NCI-H446 (cell line): ENCODE measurements around the gene GLIPR2.
"Not testable (repeated sequence)": the region's sequence is repeated elsewhere in the genome, so short reads cannot be mapped to it uniquely, and the experiment has no call there.

Experiments used
- DNase-seq, 2 experiments: peaks; one replicate each; lab custom pipeline; 2025; lab: John Stamatoyannopoulos, UW

GLIPR2 gene

DNA sequence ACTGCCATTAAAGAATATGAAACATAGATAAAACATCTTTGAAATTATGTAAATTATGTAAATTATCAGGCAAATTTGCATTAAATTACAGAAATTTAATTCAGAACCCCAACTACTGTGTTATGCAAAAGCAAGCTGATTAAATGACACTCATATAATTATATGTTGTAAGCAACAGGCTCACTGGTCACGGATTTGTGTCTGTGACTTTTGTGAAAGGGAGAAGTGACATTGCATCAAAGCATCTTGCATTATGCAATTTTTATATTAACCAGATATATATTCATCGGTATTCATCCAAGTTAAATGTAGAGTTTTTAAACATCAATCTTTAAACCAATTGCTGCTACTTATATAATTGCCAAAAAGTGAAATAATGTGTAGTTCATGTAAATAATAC lies 13.0 kb upstream of the GLIPR2 start:
- DNase-seq: no peak

DNA sequence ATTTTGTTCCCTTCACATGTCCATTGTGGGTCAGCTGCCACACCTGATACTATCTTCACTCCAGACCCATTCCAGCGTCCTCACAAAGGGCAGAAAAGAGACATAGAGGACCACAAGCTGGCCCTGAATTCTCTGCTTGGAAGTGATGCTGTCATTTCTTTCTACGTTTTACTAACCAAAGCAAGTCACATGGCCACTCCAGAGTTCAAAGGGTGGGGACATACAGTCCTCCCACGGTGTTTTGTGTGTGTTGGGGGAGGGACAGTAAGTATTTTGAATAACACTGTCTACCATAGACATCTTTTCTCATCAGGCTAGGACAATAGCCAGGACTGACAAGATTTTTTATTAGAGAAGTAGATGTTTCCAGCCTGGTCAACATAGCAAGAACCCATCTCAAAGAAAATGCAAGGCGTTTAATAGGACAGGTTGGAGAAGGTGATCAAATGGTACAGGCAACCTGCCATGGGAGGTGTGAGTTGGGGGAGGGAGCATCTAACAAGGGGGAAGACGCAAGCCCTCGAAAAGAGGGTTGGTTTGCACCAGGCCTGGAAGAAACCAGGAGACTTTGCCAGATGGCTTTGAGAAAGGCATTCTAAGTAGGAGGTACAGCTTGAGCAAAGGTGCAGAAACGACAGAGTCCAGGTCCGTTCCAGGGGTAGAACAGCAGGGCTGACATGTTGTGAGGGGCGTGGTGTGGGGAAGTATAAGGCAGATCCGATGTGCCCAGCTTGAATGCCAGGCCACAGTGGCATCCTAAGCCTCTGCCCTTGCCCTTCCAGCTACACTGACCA lies 11.3 kb upstream of the GLIPR2 start:
- DNase-seq: no peak

DNA sequence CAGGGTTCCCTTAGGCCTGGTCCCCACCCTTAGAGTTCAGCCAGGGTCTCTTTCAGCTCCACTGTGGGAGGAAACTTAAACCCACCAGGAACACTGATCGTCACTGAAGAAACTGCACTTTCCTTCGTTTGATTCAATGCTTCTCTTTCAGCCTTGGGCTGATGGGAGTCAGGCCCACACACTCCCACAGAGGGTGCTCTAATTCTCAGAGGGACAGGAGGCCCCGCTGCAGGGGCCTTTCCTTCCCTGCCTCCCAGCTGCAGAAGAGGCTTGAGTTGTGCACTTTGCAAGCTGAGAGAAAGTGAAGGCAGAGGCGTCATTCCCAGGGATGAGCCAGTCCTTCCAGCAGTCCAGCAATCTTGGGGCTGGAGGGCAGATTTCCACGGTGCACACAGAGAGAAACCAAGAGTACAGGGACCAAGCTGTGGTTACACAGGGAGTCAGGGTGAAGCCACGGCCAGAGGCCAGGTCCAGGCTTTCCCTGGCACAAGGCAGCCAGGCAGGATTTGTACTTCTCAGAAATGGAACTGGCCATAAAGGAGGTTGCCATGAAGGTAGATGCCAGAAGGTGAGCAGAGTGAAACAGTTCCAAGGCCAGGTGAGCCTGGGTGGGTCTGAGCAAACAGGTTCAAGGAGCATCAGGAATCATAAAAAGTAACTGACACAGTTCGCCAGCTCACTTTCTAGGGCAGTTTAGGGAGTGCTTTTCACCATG lies 10.4 kb upstream of the GLIPR2 start:
- DNase-seq: no peak

DNA sequence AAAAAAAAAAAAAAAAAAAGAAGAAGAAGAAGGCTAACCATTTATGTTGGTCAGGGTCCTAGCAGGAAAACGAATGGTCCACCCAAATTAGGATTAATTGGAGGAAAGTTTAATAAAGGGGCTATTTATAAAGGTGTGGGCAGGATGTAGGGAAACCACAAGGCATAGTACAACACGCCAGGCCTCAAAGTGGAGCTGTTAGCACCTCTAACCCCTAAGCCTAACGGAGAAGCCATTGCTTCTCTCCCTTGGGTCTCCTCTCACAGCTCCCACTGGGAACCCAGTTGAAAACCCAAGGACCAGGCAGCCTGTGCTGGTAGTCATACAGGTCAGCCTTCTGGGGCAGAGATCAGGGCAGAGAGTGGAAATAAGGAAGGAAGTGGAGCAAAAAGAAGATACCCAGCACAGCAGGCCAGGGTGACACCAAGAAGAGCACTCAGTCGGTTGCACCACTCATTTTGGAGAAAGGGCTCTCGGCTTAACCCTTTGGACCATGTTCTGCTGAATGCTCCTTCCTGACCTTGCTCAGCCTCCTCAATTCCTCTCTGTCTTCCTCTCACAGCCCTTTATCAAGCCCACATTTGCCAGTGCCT lies 8.8 kb upstream of the GLIPR2 start:
- DNase-seq: no peak

DNA sequence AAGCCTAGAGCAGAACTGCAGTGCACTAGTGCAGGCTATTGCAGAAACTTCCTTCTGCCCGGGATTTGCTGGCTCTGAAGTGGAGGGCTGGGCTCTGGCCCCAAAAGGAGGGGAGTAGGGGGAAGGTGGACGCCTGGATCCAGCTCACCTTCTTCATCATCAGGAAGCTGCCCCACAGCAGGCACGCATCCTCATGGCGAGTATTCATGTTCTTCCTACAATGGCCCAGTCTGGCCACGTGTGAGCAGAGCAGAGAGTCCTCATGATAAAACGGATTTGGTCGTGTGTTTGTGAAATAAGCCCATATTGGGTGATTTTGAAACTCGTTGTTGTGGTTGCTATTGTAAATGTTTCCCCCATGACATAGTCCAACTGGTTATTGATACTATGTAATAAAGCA lies 8.2 kb upstream of the GLIPR2 start:
- DNase-seq: no peak

DNA sequence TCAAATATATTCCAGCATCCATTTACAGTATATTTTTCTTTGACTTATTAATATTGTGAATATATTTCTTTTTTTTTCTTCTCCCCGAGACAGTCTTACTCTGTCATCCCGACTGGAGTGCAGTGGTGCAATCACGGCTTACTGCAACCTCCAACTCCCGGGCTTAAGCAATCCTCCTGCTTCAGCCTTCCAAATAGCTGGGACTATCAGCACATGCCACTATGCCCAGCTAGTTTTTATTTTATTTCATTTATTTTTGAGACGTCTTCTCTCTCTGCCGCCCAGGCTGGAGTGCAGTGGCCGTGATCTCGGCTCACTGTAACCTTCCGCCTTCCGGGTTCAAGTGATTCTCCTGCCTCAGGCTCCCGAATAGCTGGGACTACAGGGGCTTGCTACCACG lies 7.4 kb upstream of the GLIPR2 start:
- no peak for DNase-seq

DNA sequence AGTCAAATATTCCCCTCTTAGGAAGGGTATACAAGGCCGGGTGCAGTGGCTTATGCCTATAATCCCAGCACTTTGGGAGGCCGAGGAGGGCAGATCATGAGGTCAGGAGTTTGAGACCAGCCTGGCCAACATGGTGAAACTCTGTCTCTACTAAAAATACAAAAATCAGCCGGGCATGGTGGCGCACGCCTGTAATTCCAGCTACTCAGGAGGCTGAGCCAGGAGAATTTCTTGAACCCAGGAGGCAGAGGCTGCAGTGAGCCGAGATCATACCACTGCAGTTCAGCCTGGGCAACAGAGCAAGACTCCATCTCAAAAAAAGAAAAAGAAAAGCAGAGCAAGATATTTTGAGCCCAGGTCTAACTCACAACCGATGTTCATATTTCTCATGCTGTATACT lies 4.9 kb upstream of the GLIPR2 start:
- not testable (repeated sequence) for DNase-seq

DNA sequence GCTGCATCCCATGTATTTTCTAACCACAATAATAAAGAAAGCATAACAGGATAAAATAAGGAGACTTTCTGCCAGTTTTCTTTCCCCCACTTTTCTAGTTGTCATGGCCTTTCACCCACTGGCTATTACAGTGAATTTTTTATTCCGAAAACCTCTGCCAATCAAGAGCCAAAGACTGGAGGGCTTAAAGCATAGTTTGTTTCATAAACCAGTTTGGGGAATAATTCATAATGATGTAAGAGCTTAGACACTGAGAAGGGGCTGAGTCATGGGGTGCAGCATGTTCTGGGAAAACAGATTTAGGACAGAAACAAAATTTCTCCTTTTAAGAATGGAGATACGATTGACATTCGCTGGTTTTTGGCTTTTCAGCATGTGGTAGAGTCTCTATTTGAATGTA lies 4.4 kb upstream of the GLIPR2 start:
- DNase-seq: no peak

DNA sequence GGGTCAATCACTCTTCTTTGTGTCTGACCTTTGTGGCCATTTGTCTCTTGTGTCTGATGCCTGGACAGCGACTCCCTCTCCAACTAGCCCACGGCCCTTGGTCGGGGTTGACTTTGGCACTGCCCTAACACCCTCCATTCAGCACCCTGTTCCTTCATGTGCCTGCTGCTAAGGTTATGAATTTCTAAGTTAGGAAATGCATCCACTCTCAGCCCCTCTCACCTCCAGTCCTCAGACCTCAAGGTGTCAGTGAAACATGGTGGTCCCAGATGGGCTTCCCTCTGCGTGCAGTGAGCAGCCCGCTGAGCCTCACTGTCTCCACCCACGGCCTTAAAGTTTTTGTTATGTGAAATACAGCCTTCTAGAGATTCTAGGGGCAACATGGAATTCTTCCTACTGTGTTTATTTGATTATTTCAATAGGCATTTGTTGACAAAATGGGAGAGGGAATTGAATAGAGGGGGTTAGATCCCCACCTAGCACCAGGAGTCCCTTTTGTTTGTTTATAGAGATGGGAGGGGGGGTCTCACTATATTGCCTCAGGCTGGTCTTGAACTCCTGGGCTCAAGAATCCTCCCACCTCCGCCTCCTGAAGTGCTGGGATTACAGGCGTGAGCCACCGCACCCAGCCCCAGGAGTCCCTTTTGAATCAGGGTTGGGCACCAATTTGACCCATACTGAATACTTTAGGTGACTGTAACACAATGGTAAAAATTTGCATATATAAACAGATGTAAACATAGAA lies 1.6 kb upstream of the GLIPR2 start:
- DNase-seq: no peak

DNA sequence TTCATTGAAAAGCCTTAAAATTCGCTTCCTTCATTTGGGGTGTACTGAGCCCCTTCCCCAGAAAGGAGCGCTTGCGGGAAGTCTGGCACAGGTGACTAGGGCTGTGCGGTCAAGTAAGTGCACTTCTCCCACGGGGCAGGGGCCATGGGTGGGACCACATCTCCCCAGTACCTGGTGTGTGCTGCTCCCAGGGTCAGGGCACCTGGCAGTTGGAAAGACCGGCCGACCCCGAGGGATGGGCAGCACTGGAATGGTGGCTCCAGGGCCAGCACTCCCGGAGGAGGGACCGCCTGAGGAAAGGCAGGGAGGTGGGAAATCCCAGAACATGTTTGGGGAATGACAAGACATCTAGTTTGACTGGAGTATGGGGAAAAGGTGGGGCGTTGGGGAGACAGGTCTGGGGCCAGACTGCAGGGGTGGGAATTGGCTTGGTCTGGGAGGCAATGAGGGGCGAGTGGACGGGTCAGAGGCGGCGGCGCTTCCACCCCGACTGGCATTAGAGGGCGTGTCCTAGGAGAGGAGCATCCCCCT lies 727 bp upstream of the GLIPR2 start:
- no peak for DNase-seq

DNA sequence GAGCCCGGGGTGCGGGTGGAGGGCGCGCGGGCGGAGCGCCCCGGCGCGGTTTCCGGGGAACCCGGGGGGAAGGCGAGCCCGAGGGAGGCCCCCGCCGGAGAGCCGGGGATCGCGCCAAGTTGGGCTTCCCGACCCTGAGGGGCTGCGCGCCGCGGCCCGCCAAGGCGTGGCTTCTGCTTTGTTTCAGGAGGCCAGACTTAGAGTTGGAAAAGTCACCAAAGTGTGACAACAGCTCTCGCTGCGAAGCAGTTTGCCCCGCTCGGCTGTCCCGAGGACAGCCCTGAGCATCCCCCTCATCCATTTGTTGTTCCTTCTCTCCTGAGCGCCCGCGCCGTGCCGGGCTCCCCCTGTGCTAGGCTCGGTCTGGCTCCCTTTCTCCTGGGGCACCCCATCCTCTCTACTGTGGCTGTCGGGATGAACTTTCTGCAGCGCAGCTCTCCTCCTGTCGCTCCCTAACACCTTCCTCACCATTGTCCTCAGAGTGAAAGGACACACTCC lies 410 bp downstream of the GLIPR2 start:
- DNase-seq: no peak

DNA sequence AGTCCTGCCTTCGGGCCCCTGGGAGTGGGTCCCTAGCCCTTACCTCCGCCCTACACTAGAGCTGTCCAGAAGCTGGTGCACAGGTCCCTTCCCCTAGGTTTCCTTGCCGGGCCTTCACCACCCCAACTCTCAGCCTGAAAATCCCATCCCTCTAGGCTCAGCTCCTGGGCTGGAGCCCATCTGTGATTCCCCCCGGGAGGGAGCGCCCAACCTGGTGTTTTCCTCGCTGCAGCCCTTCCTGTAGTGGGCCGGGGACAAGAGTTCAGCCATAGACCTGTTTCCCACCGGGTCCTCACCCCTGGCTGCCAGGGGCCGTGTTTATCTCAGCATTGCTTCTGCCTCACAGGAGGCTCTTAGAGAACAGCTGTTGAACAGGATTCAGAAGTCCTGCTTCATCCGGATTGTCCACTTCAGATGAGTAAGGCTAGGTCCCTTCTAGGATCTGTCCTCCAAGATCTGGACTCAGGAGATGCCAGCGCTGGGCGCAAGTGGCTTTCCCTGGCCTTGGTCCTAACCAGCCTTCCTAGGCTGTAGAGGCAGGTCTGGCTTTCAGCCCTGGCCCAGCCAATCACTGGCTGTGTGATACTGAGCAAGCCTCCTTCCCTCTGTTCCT lies 965 bp downstream of the GLIPR2 start:
- DNase-seq: no peak

DNA sequence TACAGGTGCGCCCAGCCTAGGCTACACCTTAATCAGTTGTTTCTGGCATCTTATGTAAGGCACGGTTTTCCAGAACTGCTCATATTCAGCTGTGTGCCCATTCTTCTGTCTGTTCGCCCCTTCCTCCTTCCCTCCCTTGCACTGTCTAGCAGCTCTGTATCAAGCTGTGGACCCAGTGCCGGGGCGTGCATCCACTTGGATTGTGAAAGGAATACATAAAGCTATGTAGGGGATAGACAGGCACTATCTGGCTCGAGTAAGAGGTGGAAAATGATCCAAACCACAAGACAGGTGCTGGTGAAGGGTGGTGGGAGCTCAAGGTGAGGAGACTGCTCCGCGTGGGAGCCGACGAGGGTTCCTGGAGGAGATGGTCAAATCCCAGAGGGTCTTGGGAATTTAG lies 2.0 kb downstream of the GLIPR2 start:
- DNase-seq: no peak

DNA sequence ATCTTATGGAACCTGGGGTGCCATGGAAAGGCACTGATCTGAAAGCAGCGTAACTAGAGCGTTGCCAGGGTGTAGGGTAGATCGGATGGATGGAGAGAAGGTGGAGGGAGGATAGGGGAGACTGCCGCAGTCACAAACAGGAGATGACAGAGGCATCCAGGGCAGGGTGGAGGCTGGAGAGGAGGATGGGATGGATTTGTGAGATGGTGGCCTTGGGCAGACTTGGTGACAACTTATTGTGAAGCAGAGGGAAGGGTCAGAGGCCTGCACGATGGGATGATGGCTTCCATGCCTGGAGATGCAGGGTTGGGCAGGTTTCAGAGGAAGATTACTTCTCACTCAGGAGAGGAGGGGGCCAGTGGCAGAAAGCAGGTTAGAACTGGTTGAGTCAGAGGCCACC lies 2.4 kb downstream of the GLIPR2 start:
- DNase-seq: no peak

DNA sequence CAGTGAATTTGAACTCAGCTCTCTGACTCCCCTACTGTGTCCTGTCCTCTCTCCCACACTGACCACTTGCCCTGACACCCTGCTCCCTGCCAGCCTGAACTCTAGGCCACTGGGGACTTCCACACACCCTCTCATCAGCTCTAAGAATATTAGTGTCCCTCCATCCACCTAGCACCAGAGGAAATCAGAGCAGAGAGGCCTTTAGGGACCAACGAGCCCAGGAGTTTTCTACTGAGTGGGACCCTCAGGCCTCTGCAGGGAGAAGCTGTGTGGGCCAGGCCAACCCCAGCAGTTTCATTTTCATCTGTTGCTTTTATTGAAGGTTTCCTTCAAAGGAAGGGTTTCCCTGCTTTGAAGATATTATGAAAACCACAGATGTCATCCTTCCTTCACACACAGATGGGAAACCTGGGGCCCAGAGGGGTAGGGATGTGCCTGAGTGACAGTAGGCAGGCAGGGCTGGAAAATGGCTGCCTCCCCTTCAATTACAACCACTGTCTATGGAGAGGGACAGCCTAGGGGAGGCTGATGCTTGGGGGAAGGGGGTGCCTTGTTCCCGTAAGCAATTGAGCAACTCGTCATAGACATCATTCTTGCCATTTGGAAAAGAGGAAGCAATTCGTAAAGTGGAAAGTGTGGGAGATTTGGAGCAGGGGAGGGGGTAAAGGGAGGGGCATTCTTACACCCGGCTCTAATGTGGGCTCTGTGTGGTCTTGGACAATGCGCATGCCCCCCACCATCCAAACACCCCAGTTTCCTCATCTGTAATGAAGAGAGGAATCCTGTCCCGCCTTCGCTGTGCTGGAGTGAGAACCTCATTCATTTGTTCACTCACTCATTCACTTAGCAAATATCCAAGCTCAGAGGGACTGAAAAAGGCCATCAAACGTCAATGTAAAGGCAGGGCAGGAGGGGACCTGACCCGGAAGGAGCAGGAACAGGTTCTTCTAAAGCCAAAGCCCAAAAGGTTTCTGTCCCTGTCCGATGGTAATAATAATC lies 3.9 kb downstream of the GLIPR2 start:
- DNase-seq: no peak

DNA sequence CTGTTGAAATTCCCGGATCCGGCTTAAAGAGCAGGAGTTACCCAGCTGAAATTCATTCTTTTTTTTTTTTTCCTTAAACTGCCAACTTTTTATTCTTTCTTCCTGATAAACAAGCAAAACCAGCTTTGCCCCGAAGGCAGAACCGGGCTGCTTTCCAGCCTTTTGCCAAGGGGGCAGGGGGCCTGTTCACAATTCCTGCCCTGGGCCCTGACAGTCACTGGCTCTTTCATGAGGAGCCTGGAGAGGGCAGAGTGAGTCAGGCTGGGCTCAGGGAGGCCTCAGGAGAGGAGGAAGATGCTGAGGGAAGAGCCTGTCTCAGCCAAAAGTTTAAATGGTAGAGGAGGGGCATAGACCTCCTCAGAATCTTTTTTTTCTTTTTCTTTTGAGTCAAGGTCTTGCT lies 4.8 kb downstream of the GLIPR2 start:
- DNase-seq: no peak

DNA sequence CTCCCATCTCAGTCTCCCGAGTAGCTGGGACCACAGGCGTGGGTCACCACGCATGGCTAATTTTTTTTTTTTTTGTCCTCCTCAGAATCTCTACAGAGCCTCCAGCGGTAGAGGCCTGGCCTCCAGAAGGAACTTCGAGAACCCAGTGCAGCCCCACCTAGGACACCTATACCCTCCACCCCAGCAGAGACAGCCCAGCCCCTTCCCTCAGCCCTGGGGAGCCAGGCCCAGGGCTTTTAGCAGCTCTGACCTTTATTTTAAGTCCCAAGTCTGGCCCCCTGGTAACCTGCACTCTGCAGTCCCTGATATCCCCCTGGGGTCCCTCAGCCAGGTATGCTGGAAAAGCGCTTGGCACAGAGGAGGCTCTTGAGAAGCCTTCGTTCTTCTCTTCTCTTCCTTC lies 5.2 kb downstream of the GLIPR2 start:
- no peak for DNase-seq

DNA sequence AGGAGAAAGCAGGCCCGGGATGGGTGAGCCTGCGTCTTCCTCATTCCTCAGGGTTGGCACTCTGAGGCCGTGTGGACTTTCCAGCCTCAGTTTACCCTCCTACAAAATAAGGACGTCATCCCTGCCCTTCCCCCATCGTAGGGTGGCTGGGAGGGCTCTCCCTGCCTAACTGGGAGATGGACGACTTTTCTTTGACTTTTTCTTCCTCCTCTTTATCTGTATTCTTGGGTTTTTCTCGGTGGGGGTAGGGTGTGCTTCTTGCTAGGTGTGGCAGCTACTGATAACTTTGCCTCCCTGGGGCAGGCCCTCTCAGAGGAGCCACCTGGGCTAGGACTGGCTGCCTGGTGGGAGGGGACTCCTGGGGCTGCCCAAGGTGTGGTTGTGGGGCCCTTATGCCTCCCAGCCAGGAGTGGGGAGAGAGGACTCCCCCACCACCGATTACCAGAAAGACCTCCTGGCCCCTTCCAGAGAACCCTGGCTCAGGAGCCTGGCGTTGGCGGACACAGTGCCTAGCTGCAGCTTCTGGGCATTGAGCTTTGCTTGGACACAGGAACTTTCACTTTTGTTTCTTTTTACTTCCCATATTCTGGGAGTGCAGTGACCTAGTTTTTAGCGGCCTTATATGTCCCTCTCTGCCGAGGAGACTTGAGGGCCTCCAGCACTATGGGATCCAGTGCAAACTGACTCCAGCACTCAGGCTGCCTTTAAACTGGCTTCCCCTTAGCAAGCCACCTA lies 6.1 kb downstream of the GLIPR2 start:
- DNase-seq: no peak

DNA sequence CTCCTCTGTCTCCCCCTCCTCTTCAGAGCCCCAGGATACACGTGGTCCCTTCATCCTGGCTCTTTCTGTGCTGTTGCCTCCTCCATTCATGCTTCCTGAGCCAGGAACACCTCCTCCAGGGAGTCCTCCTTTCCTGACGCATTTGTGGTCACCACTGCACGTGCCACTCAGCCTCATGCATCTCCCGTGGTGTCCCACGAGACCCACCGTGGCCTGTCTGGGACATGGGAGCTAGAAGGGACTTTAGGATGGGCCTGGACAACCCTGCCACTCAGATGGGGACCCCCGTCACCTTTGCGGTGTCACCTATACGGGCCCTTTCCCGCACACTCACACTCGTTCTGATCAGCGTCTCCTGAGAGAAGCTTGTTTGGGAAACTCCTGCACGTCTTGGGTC lies 6.7 kb downstream of the GLIPR2 start:
- DNase-seq: no peak
